GM21390 (cell line): Measurements from ENCODE around the gene GPR139.

ENCODE experiments used
- ATAC-seq: cut with Tn5 transposase; IDR thresholded peaks from one replicate; pipeline ENCODE4 v1.9.1; 2021; ENCODE audit not compliant: unreplicated experiment

Gene GPR139

GRCh38 chr16:19984135-19984534 is 89.6 kb downstream of the GPR139 start:
- no peak for ATAC-seq
